Ammon's horn (tissue), 1 donor: ENCODE results near the gene BCL2.
A peak's percentile ranks its signal among the peaks of the same experiment; 100 is the strongest.

ENCODE experiments used
- DNase-seq: peaks from one replicate; pipeline ENCODE4 v3.0.0-alpha.2; 2016; ENCODE audit warnings: low spot score

BCL2 gene

DNA sequence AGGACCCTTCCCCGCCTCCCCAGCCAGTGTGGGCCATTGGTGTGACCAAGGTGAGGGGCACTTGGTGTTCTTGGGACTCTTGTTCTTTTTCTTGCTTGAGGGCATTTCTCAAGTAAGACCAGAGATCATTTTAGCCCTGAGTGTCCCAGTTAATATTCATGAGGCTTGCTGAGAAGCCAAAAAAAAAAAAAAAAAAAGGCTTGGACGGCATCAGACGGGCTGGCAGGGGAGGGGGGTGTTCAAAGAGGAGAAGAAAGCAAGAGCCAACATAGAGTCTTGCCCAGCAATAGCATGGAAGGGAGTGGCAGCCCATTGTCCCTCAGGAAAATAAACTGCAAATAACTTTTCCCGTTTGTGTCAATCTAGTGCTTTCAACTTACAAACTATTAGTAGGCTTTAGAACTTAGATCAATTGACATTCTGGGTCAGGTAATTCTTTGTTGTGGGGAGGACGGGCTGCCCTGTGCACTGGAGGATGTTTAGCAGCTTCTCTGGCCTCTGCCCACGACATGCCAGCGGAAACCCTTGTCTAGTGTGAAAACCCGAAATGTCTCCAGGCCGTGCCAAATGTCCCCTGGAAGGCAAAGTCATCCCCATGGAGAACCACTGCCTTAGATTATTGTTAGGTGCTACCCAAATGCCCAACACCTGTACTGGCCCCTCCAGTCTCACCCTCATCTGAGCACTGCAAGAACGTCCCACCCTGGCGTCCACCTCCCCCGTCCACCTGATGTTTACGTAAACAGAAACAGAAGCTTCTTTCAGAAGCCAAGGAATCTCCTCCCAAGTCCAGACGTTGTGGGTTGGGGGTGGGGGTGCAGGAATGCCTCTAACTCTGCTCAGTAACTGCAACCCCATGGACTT, 163.4 kb downstream of the BCL2 start:
- DNase-seq, result no peak

DNA sequence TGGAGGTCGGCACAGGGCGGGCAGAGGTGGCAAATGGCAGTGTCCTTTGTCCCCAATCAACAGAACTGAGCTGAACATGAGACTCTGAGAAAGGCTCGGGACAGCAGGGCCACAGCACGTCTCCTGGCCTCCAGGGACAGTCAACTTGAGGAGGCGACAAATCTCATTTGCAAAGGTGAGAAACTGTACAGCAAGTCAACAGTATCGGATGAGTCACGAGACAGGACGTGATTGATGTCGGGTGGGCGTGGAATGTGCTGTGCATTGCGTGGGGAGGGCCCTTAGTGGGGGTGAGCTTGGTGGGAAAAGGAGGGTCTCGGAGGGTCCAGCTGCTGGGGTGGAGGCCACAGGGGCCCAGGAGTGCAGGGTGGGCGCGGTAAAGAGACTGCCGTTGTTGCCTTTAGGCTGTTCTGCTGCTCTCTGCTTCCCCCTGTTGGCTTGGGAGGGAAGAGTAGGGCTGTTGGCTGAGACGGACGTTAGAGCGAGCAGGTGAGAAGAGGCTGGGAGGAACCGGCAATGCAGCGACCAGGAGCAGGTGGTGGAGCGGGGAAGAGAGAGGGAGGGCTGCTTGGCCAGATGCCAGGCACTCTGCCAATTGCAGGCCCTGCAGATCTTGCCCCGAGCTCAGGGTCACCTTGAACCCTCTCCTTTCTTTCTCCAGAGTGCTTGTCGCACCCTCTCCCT, 164.3 kb downstream of the BCL2 start:
- DNase-seq, result peak; percentile 67

DNA sequence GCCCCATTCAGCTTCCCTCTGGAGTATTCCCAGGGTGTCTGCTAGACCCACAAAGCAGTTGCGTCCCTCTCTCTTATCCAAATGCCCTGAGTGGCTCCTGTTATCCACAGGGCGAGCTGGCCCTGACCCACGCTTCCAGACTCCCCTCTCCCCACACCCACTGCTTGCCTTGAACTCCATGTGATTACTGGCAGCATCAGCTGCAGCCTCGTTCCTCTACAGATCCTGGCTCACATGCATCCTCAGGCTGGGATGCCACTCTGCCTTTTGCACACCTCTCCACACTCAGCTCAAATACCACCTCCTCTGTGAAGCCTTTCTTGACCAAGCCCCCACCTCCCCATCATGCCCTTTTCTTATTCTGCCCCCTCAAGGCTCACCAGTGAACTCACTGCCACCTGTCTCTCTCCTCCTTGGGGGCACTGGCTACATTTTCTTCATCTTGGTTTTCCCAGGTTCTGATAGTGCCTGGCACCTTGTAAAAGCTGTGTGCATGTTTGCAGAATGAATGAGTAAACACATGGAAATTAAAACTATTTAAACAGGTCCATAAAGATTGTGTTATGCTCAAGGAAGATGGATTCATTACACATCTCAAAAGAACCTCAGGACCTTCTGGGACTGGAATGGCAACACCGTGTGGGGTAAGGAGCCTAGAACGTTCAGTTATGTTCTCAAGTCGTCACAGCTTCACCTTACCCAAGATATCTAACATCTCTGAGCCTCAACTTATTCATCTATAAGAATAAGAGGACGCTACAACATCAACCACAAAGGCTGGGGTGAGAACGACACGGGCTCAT, 165.0 kb downstream of the BCL2 start:
- DNase-seq, result no peak

DNA sequence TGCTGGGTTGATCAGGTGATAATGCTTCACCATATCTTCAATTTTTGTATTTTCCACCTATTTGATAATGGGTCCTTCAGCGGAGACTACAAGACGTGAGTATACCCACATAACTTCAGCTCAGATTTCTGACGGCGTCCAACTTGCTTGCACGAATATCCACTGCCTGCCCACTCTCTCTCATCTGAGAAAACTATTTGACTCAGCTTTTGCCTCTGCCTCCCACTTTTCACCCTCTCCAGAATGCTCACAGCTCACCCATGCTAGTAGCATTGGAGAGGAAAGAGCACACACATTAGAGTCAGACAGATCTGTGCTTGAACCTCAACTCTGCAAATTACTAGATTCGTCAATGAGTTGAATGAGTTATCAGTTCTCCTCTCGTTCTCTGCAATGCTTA, 166.8 kb downstream of the BCL2 start:
- no peak for DNase-seq

DNA sequence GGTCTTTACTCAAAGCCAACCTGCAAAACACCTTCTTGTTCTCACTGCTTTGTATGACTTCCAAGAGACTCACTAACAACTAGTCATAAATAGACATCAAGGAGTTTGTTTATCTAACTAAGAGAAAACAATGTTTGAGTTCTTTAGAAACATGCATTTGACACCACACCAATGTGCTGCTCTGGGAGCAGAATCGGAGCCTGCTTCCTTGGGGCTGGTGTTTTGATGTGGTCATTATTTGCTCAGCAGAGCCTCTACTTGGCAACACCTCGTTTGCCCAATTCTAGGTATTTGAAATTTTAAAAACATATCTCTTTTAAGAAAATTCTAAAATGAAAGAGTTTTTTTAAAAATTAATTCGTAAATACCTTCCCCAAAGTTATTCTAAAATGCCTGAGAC, 167.5 kb downstream of the BCL2 start:
- no peak for DNase-seq

DNA sequence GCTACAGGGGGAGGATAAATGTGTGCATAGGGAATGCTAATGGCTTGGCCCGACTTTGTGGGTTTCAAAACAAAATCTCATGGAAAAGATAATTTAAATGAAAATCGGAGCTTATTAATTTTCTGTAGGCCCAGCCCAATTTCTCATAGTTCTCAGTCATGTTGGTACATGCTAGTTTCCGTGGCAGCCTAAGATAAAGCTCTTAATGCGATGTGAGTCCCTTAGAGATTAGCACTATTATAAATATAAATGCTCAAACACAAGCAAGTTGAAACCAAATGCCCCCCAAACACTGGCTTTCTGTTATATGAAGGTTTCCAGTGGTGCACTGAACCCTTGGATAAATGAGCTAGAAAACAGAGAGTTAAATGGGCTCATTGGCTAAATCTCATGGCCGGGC, 168.0 kb downstream of the BCL2 start:
- DNase-seq, result no peak

DNA sequence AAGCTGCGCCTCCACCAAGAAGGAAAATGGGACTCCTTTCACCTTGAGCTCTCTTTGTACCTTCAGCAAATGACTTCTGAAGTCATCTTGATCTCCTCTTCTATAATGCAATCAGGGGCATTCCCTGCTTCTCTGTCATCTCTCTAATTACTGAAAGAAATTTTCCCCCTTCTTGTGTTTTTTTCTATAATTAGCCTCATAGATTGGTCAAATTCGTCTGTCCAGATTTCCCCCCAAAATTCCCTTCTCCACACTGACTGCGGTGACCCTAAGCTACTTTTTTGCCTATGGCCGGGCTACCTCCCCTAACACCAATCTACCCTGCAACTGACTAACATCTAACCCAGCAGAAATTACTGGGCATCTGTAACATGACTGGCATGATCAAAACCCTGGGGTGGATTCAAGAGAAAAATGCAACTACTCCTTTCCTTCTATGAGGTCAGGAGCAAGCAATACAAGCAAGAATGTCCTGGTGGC, 168.6 kb downstream of the BCL2 start:
- no peak for DNase-seq

DNA sequence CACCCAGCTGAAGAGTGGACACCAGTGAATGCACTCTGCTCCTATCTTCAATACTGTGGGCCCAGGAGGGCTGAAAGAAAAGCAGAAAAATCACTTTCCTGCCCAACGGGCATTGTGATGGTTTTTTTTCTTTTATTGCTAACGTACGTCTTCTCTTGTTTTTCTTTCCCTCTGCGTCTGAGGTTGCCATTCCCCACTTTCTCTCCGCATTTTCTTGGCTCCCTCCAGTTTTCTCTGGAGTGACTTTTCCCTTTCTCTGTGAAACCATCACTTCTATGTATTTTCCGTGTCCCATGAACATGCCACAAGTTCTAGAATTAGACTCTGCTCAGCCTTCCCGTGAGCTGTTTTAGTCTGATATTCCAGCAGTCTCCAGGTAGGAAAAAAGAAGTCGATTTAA, 169.2 kb downstream of the BCL2 start:
- DNase-seq, result no peak

DNA sequence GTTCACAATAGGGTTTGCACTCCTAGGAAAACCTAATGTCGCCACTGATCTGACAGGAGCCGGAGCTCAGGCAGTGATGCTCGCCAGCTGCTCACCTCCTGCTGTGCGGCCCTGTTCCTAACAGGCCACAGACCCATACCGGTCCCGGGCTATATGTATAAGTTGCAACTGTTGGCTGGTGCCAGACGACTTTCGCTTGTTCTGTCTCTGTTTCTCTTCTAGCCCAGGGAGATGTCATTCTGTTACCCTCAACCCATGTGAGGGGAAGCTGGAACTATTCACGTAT, 170.3 kb downstream of the BCL2 start:
- DNase-seq, result no peak

DNA sequence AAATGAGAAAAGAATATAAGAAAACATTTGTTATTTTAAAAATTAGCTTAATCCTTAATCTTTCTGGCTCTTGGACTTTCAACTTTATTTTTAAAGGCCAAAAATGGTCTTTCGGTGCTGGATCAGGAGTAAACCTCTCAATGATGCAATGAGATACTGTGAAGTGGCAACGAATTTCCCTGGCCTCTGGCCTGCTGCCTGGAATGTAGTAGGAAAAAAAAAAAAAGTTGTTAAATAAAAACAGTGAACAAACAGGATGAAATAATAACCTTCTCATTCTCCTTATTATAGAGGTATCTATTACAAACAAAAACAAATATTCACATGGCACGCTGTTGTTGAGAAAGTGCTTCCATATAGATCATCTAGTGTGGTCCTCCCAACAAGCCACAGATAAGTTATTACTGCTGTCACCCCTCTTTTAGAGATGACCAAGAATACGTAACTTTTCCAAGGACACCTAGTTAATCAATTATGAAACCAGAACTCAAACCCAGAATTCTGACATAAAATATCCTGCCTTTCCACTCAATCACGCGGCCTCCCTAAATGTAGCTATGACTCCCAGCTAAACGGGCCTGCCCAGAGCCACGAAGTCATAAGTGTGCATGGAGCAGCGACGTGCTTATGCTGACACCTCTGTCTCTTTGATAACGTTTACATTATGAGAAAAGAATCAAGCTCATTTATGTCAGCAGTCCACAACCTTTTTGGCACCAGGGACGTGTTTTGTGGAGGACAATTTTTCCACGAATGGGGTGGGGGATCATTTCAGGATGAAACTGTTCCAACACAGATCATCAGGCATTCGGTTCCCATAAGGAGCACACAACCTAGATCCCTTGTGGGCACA, 170.9 kb downstream of the BCL2 start:
- no peak for DNase-seq

DNA sequence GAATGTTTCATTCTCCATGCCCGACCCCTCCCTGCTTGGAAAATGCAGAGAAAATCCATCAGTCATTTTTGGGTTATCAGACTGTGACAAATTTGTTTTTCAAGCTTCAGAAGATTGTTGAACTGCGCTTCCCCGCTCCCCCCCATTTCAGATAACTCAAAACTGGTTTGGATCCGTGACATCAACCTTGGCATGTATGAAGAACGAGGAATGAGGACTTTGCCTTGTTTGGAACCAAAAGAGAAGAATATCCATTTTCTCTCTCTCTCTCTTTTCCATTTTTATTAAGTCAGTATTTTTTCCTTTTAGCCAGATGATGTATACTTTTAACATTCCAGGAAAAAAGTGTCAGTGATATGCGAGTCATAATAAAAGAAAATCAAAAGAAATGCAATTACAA, 171.6 kb downstream of the BCL2 start:
- no peak for DNase-seq

DNA sequence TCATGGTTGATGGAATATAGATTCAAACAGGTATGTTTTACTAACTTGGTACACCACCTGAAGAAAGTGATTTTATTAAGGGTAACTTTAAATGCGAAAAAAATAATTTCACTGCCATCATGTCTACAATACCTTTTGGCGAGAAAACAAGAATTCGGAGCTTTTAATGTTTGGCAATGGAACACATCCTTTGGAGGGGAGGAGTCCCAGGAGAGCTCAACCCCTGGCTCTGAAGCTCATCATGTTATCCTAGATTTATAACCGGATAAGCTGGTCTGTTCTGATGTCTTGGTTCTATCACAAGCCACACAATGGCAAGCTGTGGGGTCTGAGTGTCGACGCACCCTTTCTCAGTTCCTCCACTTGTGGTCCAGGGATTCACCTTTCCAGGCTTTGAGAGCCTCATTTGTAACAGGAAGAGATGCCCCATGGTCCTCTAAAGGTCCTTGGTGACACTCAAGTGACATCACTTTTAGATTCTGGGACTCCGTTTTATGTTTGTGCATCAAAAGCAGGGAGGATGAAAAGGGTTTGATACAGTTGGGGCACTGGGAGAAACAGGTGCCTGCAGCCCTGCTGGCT, 172.7 kb downstream of the BCL2 start:
- no peak for DNase-seq

DNA sequence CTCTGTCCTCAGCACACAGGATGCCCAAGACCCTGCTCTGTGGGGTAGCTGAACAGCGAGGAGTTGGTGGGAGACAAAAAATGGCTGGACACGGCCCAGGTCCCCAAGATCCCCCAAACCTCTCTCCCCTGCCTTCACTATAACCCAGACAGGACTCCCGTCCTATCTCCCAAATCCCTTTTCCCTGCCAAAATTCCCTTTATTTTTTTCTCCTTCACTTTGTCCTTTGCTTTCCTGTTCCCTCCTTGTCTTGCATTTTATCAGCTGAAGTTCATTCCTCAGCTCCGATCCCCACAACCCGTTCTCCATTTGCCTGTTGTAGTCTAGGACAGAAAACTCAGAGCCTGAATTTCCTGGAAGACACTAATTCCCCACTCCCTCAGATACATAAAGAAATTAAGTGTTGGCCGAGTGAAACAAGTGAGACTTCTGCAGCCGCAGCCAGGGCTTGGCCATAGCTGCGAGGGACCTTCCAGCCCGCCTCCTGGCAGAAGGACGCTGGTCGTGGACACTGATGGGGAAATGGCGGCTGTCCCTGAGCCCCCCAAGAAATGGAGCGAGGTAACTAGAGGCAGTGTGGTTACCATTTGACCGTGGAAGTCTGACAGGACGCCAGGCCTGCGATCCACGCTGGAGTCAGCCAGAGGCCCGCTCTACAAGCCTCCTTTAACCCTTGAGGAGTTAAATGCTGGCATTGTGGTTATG, 173.6 kb downstream of the BCL2 start:
- no peak for DNase-seq

DNA sequence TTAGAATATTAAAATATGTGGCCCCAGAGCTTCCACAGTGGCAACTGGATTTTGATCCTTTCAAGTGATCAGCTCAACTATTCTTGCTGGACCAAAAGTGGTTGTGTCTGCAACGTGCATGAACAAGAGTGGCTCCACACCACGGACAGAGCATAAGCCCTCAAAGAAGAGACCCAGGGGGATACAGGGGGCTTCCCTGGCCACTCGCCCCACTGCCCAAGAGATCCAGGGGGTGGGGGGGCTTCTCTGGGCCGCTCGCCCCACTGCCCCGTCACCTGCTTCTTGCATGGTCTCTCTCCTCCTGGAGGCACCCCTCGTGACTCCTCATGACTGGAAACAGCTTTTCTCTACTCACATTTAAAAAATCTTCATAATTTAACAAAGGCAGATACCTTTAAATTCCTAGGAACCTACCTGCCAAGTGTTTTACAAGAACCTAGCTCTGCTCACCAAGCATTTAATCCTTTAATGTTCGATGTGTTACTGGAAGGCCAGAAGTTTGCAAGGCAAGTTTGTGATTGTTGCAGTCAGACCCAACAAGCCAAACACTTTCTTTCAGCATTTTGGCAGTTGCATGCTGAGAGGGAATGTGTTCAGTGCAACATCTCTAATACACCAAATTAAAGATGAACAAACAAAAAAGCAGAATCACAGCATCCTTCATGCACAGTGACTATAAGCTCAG, 174.3 kb downstream of the BCL2 start:
- DNase-seq, result no peak

DNA sequence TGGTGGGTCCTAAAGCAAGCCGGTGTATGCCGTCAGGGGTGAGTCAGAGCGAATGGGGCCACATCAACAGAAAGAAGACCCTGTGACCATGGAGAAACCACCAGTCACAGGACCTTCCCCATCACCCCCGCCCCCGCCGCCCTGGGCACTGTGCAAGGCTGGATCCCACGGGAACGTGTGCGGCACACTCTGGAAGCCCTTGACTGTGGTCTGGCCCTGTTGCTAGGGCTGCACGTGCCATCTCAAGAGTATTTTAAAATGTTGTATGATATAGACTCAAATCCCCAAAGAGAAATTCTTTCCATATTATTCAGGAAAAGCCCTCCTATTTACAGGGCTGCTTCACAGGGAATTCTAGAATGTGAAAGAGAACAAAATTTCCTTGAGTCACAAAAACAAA, 174.8 kb downstream of the BCL2 start:
- DNase-seq, result no peak

DNA sequence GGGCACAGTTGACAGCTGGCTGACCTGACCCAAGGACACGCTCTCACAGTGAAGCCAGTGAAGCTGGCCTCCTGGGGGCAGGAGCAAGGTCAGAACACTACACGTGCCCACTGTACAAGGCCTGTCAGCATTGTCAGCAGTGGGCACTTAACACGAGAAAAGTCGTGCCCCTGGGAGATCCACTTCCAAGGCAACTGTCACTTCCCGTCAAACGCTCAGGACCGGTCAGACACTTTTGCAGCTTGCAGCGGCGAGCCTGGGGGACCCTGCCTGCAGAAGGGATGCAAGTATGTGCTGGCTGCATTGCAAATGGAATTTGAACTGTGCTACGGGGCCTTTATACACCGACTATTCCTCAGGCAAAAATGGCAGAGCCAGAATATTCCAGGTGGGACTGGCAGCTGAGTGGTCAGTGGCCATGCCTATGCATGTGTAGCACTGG, 176.2 kb downstream of the BCL2 start:
- no peak for DNase-seq

DNA sequence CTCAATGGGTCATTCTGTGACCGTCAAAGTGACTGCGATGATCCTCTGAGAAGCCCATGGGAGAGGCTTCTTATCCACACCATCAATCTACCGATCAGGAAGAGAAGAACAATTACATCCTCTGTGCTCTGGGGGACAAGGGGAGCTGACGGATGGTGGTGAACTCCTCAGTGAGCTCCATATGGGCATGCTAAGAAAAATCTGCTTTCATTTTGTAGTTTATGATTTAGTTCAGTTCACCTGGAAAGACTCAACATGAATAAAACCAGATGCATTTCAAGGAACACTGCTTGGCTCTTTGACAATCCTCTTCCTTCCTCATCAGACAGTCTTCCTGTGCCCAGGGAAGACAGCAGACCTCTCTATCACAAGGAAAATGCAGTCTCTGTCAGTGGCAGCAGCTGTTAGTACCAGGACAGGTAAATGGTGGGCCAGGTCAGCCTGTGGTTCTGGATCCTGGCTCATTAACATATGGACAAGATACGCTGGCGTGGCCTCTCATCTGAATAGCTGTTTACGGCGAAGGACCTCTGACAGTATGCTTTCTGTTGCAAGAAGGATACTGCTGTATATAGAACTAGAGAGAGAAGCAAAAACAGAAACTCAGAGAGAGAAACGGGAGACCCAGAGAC, 176.9 kb downstream of the BCL2 start:
- DNase-seq, result no peak

DNA sequence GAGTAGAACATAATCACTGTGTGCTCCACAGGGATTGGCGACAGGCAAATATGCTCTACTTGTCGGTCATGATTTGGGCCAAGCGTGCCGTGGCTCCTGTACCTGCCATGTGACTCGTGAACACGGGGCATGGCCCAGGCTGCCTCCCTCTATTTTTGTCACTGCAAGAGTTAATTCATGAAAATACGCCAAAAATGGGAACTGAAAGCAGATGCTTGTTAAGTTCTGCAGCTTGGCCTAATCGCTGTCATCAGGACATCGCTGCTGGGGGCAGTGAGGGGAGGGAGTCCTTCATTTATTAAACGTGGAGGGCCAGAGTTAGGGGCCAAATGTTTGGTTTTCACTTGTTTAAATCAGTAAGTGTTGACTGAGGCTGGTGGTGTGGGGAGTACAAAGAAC, 177.8 kb downstream of the BCL2 start:
- no peak for DNase-seq

DNA sequence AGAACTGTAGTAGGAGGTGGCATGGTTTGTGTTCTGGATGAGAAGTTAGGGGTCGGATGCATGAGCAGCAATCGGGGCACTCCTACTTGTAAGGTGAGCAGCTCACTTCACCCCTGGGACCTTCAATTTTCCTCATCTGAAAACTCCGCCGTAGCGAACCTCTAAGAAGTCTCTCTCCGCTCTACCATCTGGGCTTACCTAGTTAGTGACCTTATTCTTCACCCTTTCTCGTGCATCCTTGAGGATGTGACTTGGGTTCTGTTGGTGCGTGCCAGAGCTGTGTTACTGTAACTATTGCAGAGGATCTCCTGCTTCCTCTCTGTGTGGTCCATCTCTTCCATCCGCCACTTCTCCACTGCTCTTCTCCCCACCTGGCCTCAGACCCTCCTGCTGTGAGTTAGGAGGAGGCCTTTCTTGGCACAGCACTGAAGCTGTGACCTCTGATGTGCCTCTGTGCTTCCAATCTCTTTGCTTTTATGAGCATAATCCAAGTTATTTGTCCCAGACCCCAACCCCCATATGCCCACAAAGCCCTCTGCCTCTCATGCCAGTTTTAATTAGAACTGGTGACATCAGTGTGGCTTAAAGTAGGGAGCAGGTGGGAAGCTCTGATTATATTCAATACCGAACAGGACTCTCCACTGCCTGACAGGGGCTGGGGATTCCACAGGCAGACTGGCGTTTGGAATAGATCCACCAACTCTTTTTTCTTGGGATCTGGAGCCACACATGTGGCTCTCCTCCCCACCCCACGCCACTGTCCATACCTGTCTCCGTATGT, 178.4 kb downstream of the BCL2 start:
- no peak for DNase-seq
